GM12878 (cell line): ENCODE results near the gene PIR. TPM values are rescaled to one million over a fixed set of nuclear protein-coding genes. Genes with fewer than 3 reads are reported as not detected.

Experiments used
- ATF2 ChIP-seq: IDR thresholded peaks from 2 replicates; pipeline ENCODE4 v1.6.1; 2012; ENCODE audit warnings: low read length, inconsistent platforms
- BACH1 ChIP-seq: fragments of 450-650 bp; IDR thresholded peaks from 2 replicates; pipeline ENCODE4 v1.6.1; 2017; ENCODE audit warnings: mild to moderate bottlenecking, borderline replicate concordance
- BCL3 ChIP-seq: IDR thresholded peaks from 2 replicates; pipeline ENCODE4 v1.6.1; 2011; ENCODE audit warnings: borderline replicate concordance, low read depth, mild to moderate bottlenecking, moderate library complexity, low read length; ENCODE audit not compliant: insufficient read depth, poor library complexity, severe bottlenecking
- BHLHE40 ChIP-seq, 2 experiments: fragments of 450-650 bp in 1 of 2; IDR thresholded peaks; 2 replicates each; pipeline ENCODE4 v1.6.1; 2011 to 2017; ENCODE audit warnings: low read depth in 2 of 2, borderline replicate concordance in 1 of 2, improper control_type of control experiment in 1 of 2, low read length in 1 of 2, mild to moderate bottlenecking in 1 of 2
- CBX5 ChIP-seq: sonication (generic); IDR thresholded peaks from 2 replicates; pipeline ENCODE4 v1.6.1; 2016; ENCODE audit warnings: low read depth, moderate library complexity, mild to moderate bottlenecking, inconsistent platforms
- DPF2 ChIP-seq: fragments of 450-650 bp; IDR thresholded peaks from 2 replicates; pipeline ENCODE4 v1.6.1; 2017; ENCODE audit warnings: mild to moderate bottlenecking
- E2F4 ChIP-seq: IDR thresholded peaks from 2 replicates; pipeline ENCODE4 v1.6.1; 2012; ENCODE audit warnings: low read depth, low read length, improper control_type of control experiment
- E2F8 ChIP-seq: fragments of 450-650 bp; IDR thresholded peaks from 2 replicates; pipeline ENCODE4 v1.6.1; 2018; ENCODE audit warnings: mild to moderate bottlenecking, low read depth, moderate library complexity; ENCODE audit not compliant: partially characterized antibody
- EGR1 ChIP-seq, 2 experiments: IDR thresholded peaks; 1 replicate in 1 of 2; 2 replicates in 1 of 2; pipeline ENCODE4 v1.6.1; 2011 to 2012; ENCODE audit warnings: low read depth in 2 of 2, low read length in 2 of 2, borderline replicate concordance in 1 of 2, mild to moderate bottlenecking in 1 of 2, moderate library complexity in 1 of 2
- FOS ChIP-seq: IDR thresholded peaks from 3 replicates; pipeline ENCODE4 v1.6.1; 2011; ENCODE audit warnings: borderline replicate concordance; ENCODE audit not compliant: insufficient read length; ENCODE audit errors: extremely low read depth
- KAT2A ChIP-seq: conservative IDR thresholded peaks from 2 replicates; pipeline ENCODE4 v1.6.1; 2011; ENCODE audit warnings: low read depth, low read length; ENCODE audit not compliant: control insufficient read depth
- SREBF2 ChIP-seq: IDR thresholded peaks from 2 replicates; pipeline ENCODE4 v1.6.1; 2012; ENCODE audit warnings: mild to moderate bottlenecking, low read length
- ZBTB33 ChIP-seq: fragments of 450-650 bp; IDR thresholded peaks from 2 replicates; pipeline ENCODE4 v1.6.1; 2017; ENCODE audit warnings: mild to moderate bottlenecking
- ZBTB4 ChIP-seq: fragments of 450-650 bp; formaldehyde crosslinking; IDR thresholded peaks from 2 replicates; pipeline ENCODE4 v1.4.0; 2022; ENCODE audit warnings: mild to moderate bottlenecking, moderate library complexity
- ZSCAN29 ChIP-seq: fragments of 450-650 bp; IDR thresholded peaks from 2 replicates; pipeline ENCODE4 v1.6.1; 2017; ENCODE audit warnings: mild to moderate bottlenecking, moderate library complexity
- polyA plus RNA-seq, 11 experiments: library from polyadenylated mRNA; depleted of rRNA in 4 of 11; unstranded in 6 of 11; stranded (reverse) in 5 of 11; fragments of >200 nt; fragmentation: Nextera tagmentation in 4 of 11; fragmentation: Illumina TruSeq in 1 of 11; extraction: Ambion mirVana in 4 of 11; extraction: Trizol in 1 of 11; gene quantifications; 1 replicate in 1 of 11; 2 replicates in 10 of 11; pipeline versions ENCODE4 v1.2.1 to v1.2.3, GENCODE V29; 2011 to 2016; ENCODE audit warnings: inconsistent platforms in 2 of 11, missing spikeins in 2 of 11, low read depth in 1 of 11
- total RNA-seq, 4 experiments: library from RNA; depleted of rRNA in 3 of 4; stranded (reverse); fragments of >200 nt in 3 of 4; fragmentation: Illumina TruSeq in 1 of 4; extraction: Trizol in 1 of 4; gene quantifications; 2 replicates each; pipeline versions ENCODE4 v1.2.1 to v1.2.3, GENCODE V29; 2013 to 2021

PIR gene
- total and polyA plus RNA-seq, 10 of the 15 experiments (the other 5 are each of a cell fraction or from before 2014, with no cell fraction given) = 3.8 to 16.5 (median 7.3) TPM

GRCh38 chrX:15335135-15336022 is 157.8 kb downstream of the PIR start, which contains the start of gene PIGA (continued):
- peak; percentile 38 to 58; a peak in 3 of 4 replicates for TF ChIP-seq BHLHE40 (IDR thresholded peaks at IDR 0.05; ENCODE audit: borderline replicate concordance in 1 of 2, low read depth in 2 of 2, low read length in 1 of 2)
- no peak for TF ChIP-seq KAT2A
- TF ChIP-seq BACH1 = 0 out of 2 replicates have a peak, but pooled peaks have one; percentile 36
- TF ChIP-seq EGR1 (IDR thresholded peaks at IDR 0.05; ENCODE audit: borderline replicate concordance in 1 of 2, low read depth in 2 of 2, low read length in 2 of 2) = no peak
- TF ChIP-seq E2F8 = no peak
- no peak for TF ChIP-seq FOS
- no peak for TF ChIP-seq CBX5
- no peak for TF ChIP-seq SREBF2
- TF ChIP-seq ZSCAN29 = no peak
- no peak for TF ChIP-seq BCL3
- TF ChIP-seq E2F4 = peak; percentile 57
- no peak for TF ChIP-seq ZBTB4 (CRISPR knock-in tag)
- TF ChIP-seq ATF2 = no peak
- no peak for TF ChIP-seq DPF2
- no peak for TF ChIP-seq ZBTB33
